Measurements from ENCODE around the gene CDC42BPB.

The CDC42BPB gene

DNA sequence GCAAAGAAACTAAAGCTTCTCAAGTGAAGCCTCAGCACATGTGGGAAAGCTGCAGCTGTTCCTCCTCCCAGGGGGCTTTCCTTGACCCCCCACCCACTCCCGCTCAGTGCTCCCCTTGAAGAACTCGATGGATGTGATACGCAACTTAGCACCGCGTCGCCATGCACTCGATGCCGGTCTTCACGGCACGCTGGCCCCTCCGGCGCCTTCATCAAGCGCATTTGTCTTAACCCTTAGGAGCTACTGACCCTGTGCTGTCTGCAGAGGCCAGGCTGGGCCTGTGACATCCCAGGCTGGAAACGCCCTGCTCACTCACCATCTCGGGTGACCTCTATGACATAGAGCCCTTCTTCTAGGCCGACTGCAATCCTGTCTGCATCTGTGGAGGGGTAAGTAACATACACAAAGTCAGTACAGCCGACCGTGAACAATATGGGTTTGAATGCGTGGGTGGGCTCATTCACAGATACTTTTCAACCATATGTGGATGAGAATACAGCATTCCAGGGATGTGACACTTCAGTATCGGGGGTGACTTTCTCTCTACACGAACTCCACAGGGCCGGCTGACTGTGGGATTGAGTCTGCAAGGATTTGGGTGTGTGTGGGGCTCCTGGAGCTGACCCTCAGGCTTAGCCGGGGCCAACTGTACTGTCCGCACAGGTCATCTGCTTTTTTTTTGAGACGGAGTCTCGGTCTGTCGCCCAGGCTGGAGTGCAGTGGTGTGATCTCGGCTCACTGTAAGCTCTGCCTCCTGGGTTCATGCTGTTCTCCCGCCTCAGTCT, 111.8 kb downstream of the CDC42BPB start:
- Histone ChIP-seq H3K36me3 (peaks cover 91 to 98% (median 94%) of the 10 kb centered on the region in 3 donors), H3K27ac (no peak overlapping the region), H3K4me3 (no peak overlapping the region), H3K27me3 (no peaks in the 10 kb centered on the region), H3K9me3 (no peaks in the 10 kb centered on the region), H3K4me1 (peaks cover 0 to 15% (median 9%) of the 10 kb centered on the region in 4 donors)
- DNase-seq, result no peak
- TF ChIP-seq, protein P1, sequence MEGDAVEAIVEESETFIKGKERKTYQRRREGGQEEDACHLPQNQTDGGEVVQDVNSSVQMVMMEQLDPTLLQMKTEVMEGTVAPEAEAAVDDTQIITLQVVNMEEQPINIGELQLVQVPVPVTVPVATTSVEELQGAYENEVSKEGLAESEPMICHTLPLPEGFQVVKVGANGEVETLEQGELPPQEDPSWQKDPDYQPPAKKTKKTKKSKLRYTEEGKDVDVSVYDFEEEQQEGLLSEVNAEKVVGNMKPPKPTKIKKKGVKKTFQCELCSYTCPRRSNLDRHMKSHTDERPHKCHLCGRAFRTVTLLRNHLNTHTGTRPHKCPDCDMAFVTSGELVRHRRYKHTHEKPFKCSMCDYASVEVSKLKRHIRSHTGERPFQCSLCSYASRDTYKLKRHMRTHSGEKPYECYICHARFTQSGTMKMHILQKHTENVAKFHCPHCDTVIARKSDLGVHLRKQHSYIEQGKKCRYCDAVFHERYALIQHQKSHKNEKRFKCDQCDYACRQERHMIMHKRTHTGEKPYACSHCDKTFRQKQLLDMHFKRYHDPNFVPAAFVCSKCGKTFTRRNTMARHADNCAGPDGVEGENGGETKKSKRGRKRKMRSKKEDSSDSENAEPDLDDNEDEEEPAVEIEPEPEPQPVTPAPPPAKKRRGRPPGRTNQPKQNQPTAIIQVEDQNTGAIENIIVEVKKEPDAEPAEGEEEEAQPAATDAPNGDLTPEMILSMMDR (IDR thresholded peaks at IDR 0.05), result no peak
- intact Hi-C loops (cut with DNase I; ENCODE audit: low total_unique reads), result no loop called here

DNA sequence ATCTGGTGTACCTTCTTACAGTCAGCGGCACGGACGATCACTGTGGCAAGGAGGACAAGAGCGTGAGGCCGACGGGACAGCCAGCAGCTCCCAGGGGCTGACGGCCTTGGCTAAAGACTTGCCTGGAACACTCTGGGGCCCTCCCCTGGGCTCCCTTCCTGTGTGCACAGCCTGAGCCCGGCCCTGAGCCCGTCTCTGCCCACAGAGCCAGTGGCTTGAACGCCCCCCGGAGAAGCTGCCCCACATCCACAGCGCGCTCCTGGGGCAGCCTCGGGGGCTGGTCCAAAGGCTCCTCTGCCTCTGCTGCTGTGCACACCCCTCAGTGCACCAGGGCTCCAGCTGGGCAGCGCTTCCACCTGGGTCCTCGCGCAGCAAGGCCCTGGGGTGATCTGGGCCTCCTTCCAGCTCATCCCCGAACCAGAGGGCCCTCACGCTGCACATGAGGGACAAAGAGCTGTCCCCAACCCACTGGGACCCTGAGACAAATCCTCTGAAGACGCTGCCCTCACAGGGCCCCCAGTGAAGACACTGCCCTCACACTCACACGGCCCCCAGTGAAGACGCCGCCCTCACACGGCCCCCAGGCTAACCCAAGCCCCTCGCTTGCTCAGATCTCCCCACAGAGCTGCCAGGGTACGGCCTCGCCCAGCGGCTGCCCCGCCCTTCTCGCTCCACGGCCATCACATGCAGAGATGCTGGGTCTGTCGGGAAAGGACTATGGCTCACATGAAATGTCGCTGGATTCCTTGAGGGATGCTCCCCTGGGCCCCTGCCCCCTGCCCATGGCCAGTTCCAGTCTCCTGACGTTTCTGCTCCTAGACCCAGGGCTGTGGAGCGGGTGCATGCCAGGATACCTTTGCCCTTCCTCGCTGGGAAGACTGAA, 112.7 kb downstream of the CDC42BPB start:
- H3K27me3 ChIP-seq, result no peaks in the 10 kb centered on the region
- H3K4me3 ChIP-seq, result no peak overlapping the region
- intact Hi-C loops (cut with DNase I; ENCODE audit: low total_unique reads), result no loop called here
- H3K9me3 ChIP-seq, result no peaks in the 10 kb centered on the region
- H3K36me3 ChIP-seq, result peaks cover 88 to 98% (median 93%) of the 10 kb centered on the region in 3 donors
- no peak for DNase-seq
- TF ChIP-seq, protein P1 (IDR thresholded peaks at IDR 0.05), result no peak
- H3K27ac ChIP-seq, result no peak overlapping the region
- peaks cover 0 to 6% (median 2%) of the 10 kb centered on the region in 4 donors for H3K4me1 ChIP-seq

DNA sequence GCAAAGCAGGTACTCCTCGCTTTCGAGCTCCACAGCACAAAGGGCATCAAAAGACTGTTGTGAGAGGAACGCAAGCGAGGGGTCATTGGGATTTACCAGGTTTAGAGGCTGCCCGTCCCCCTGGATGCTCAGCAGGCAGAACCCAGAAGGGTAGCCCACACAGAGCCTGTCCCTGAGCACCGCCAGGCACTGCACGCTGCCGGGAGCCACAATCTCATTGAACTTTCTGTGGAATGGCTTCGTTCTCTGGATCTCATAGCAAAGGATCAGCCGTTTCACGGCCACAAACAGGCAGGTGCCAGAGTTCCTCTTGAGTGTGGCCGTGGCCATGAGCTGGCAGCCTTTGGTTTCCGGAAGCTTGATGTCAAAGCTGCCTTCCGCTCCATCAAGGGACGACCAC, 113.4 kb downstream of the CDC42BPB start:
- TF ChIP-seq, protein P1 (IDR thresholded peaks at IDR 0.05), result no peak
- Histone ChIP-seq H3K27me3 (no peaks in the 10 kb centered on the region), H3K9me3 (no peaks in the 10 kb centered on the region), H3K27ac (no peak overlapping the region), H3K4me3 (no peak overlapping the region), H3K36me3 (peaks cover 88 to 98% (median 93%) of the 10 kb centered on the region in 3 donors), H3K4me1 (no peaks in the 10 kb centered on the region)
- intact Hi-C loops (cut with DNase I; ENCODE audit: low total_unique reads), result no loop called here
- DNase-seq, result no peak

DNA sequence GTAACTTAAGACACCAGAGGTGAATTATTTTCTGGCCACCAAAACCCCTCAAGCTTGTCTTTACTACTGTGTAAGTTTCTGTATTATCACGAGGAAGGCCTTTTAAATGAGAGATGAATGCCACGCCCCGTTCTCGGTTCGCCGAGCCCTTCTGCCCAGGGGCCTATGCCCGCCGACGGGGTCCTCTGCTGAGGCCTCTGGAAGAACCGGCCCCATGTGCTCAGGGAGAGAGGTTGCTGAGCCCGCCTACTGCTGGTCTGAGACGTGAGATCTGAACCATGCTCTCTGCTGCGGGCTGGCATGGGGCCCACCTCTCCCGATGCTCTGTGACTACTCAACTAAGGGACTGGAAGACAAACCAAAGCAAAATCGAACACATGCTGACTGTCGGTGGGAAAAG, 113.9 kb downstream of the CDC42BPB start:
- no peaks in the 10 kb centered on the region for H3K4me1 ChIP-seq
- H3K4me3 ChIP-seq, result no peak overlapping the region
- peaks cover 87 to 98% (median 90%) of the 10 kb centered on the region in 3 donors for H3K36me3 ChIP-seq
- no peak overlapping the region for H3K27ac ChIP-seq
- intact Hi-C loops (cut with DNase I; ENCODE audit: low total_unique reads), result no loop called here
- TF ChIP-seq, protein P1 (IDR thresholded peaks at IDR 0.05), result no peak
- H3K27me3 ChIP-seq, result no peaks in the 10 kb centered on the region
- no peaks in the 10 kb centered on the region for H3K9me3 ChIP-seq
- DNase-seq, result no peak

DNA sequence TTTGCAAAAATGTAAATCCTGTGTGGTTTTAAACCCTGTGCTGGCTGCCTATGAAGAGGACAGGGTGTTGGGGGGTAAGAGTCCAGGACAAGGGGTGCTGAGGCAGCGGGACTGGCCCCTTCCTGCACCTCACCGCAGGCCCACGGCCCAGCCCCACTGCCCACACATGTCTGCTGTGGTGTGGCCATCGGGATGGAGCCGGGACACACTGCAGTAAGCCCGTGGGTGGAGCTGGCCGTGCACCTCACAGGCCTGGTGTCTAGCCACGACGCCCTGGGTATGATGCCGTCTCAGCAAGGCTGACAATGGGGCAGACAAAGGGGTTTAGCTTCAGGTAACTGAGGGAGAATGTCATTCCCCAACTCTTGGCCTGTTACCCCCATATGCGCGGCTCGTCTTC, 115.3 kb downstream of the CDC42BPB start:
- Histone ChIP-seq H3K27me3 (no peaks in the 10 kb centered on the region), H3K9me3 (no peaks in the 10 kb centered on the region), H3K27ac (no peak overlapping the region), H3K4me3 (no peak overlapping the region), H3K36me3 (peaks cover 93 to 100% (median 95%) of the 10 kb centered on the region in 3 donors), H3K4me1 (no peaks in the 10 kb centered on the region)
- TF ChIP-seq, protein P1 (IDR thresholded peaks at IDR 0.05), result no peak
- intact Hi-C loops (cut with DNase I; ENCODE audit: low total_unique reads), result no loop called here
- DNase-seq, result no peak
